Ovary (tissue), 9 donors: ENCODE measurements around the gene CD244. TPM values are rescaled to one million over a fixed set of nuclear protein-coding genes. Genes with fewer than 3 reads are reported as not detected.

Source experiments
- DNase-seq, 5 donors: peaks; one replicate each; pipeline ENCODE4 v3.0.0-alpha.2; 2019 to 2020
- H3K27ac ChIP-seq, 2 donors: fragments of 200-600 bp; one replicate each; pipeline versions ENCODE4 v1.5.1 to v1.8.0; 2019 to 2022
- H3K27me3 ChIP-seq: fragments of 200-600 bp; one replicate; pipeline ENCODE4 v1.8.0; 2022
- H3K36me3 ChIP-seq: fragments of 200-600 bp; sonication (generic); one replicate; pipeline ENCODE4 v1.5.1; 2019
- H3K4me1 ChIP-seq: one replicate; pipeline ENCODE4 v1.8.1; 2013; ENCODE audit warnings: mild to moderate bottlenecking, moderate library complexity; ENCODE audit not compliant: insufficient read depth
- H3K4me3 ChIP-seq: fragments of 200-600 bp; sonication (generic); one replicate; pipeline ENCODE4 v1.5.1; 2017
- H3K9me3 ChIP-seq, 2 donors: fragments of 200-600 bp in 1 of 2; sonication (generic) in 1 of 2; one replicate each; pipeline versions ENCODE4 v1.5.1 to v1.8.1; 2013 to 2019; ENCODE audit warnings: mild to moderate bottlenecking in 1 of 2, moderate library complexity in 1 of 2
- EP300 ChIP-seq: sonication (generic); formaldehyde crosslinking; IDR thresholded peaks from one replicate; pipeline ENCODE4 v1.6.1; 2017; ENCODE audit warnings: antibody characterized with exemption
- POLR2A ChIP-seq: fragments of 450-650 bp; IDR thresholded peaks from one replicate; pipeline ENCODE4 v1.6.1; 2017; ENCODE audit warnings: antibody characterized with exemption, mild to moderate bottlenecking, moderate library complexity
- WGBS, 3 donors: extraction: QIAGEN DNeasy Blood & Tissue Kit in 1 of 3; methylation state at CpG; one replicate each; pipeline versions ENCODE4 v1.1.5 to v1.1.7; 2013 to 2017; 5-methylcytosine and 5-hydroxymethylcytosine counted together
- intact Hi-C, 4 donors: fragments of 100-400 bp; cut with DNase I; formaldehyde crosslinking; loops; one replicate each; pipeline versions ENCODE4 v1.11.0 to v1.15.1; 2022 to 2023
- polyA plus RNA-seq, 2 donors: library from polyadenylated mRNA; stranded (reverse); fragments of 200-250 nt in 1 of 2; fragments of 350-450 nt in 1 of 2; fragmentation: Illumina TruSeq in 1 of 2; extraction: RNeasy Lipid Tissue Mini Kit (QIAGEN cat#74804) in 1 of 2; gene quantifications; one replicate each; pipeline ENCODE4 v1.2.3, GENCODE V29; 2013 to 2014
- total RNA-seq, 7 donors: library from RNA; depleted of rRNA in 2 of 7; stranded (reverse); fragments of >200 nt in 2 of 7; fragmentation: NEBNext Ultra II Directional in 3 of 7; extraction: Animal tissue kit (Norgen Biotek cat#: 25700) in 3 of 7; gene quantifications; one replicate each; pipeline versions ENCODE4 v1.1.0 to v1.2.4, GENCODE V29; 2016 to 2023
- TF ChIP-seq, protein P1 (sequence below), 3 donors: fragments of 450-650 bp in 2 of 3; fragments of 200-600 bp in 1 of 3; IDR thresholded peaks; one replicate each; pipeline versions ENCODE4 v1.5.1 to v1.8.0; 2016 to 2022; ENCODE audit warnings: antibody characterized with exemption in 3 of 3, mild to moderate bottlenecking in 1 of 3
- donor health status: DM: no; HTN: no; CAD: no; lungs with moderate emphysema.
- donor health status: DM: no; HTN: no; CAD: no.
- donor health status: Bipolar disorder and iron deficiency.
- donor health status: DM: yes; HTN: yes; CAD: no.
- donor health status: DM: no; HTN: no; CAD: no.
- donor health status: DM: yes; HTN: yes; CAD: no.

The CD244 gene
- total and polyA plus RNA-seq, 9 donors, result 0.45 to 3.1 (median 0.60) TPM

DNA sequence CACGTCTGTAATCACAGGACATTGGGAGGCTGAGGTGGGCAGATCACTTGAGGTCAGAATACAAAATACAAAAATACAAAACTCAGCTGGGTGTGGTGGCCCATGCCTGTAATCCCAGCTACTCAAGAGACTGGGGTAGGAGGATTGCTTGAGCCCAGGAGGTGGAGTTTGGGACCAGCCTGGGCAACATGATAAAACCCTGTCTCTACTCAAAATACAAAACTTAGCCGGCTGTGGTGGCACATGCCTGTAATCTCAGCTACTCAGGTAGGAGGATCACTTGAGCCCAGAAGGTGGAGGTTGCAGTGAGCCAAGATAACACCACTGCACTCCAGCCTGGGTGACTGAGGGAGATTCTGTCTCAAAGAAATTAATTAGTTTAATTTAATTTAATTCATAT is 28.8 kb upstream of the CD244 start:
- Histone ChIP-seq H3K4me1 (no peaks in the 10 kb centered on the region), H3K27ac (no peak overlapping the region), H3K9me3 (no peaks in the 10 kb centered on the region), H3K4me3 (no peak overlapping the region), H3K27me3 (no peaks in the 10 kb centered on the region), H3K36me3 (no peaks in the 10 kb centered on the region)
- WGBS, 3 donors, result 55 to 58% (median 57%) methylated on average over 2 of the region's 2 CpGs
- TF ChIP-seq POLR2A (no peak), EP300 (no peak)
- TF ChIP-seq, protein P1, sequence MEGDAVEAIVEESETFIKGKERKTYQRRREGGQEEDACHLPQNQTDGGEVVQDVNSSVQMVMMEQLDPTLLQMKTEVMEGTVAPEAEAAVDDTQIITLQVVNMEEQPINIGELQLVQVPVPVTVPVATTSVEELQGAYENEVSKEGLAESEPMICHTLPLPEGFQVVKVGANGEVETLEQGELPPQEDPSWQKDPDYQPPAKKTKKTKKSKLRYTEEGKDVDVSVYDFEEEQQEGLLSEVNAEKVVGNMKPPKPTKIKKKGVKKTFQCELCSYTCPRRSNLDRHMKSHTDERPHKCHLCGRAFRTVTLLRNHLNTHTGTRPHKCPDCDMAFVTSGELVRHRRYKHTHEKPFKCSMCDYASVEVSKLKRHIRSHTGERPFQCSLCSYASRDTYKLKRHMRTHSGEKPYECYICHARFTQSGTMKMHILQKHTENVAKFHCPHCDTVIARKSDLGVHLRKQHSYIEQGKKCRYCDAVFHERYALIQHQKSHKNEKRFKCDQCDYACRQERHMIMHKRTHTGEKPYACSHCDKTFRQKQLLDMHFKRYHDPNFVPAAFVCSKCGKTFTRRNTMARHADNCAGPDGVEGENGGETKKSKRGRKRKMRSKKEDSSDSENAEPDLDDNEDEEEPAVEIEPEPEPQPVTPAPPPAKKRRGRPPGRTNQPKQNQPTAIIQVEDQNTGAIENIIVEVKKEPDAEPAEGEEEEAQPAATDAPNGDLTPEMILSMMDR (IDR thresholded peaks at IDR 0.05), result no peak
- no peak for DNase-seq
- intact Hi-C loops, result no loop called here

DNA sequence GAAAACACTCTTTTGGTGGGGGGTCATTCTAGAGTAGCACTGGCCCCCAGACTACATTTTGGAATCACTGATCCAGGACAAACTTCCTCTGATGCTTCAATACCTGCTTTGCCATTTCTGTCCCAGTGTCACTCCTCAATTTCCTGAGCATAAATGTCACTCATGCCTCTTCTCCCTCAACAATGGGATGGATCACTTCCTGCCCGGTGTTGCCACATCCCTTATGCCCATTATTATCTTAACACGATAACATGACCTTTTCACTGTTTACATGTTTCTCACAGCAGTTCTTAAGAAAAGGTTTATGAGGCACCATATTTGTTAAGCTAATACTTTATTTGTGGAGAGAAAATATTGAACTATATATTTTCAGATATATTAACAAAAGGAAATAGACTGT is 26.2 kb upstream of the CD244 start:
- no peaks in the 10 kb centered on the region for H3K27me3 ChIP-seq
- 43 to 55% (median 51%) methylated on average over 2 of the region's 2 CpGs for WGBS, 3 donors
- TF ChIP-seq EP300, result no peak
- TF ChIP-seq, protein P1 (IDR thresholded peaks at IDR 0.05), result no peak
- TF ChIP-seq POLR2A, result no peak
- no peak overlapping the region for H3K4me3 ChIP-seq
- no peaks in the 10 kb centered on the region for H3K4me1 ChIP-seq
- no peak overlapping the region for H3K27ac ChIP-seq
- DNase-seq, result no peak
- H3K36me3 ChIP-seq, result no peaks in the 10 kb centered on the region
- intact Hi-C loops, result no loop called here
- no peaks in the 10 kb centered on the region for H3K9me3 ChIP-seq

DNA sequence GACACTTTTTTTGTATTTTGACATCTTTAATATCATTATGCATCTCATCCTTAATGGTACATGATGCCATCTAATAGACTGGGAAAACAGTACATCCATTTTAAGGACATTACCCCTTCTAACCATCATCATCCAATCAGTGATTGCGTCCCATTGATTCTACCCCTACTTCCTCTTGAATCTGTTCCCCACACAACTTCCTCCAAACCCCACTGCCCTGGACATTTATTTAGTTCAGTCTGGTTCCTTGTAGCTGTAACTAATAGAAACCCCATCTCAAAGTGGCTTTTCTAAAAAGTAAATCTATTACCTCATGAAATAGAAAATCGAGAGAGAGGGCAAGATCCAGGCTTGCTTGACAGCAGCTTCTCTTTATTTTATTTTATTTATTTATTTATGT is 24.4 kb upstream of the CD244 start:
- no peak for DNase-seq
- intact Hi-C loops, result no loop called here
- TF ChIP-seq POLR2A, result no peak
- TF ChIP-seq, protein P1 (IDR thresholded peaks at IDR 0.05), result no peak
- TF ChIP-seq EP300, result no peak
- H3K27me3 ChIP-seq, result no peaks in the 10 kb centered on the region
- H3K27ac ChIP-seq, result no peak overlapping the region
- no peaks in the 10 kb centered on the region for H3K9me3 ChIP-seq
- no peaks in the 10 kb centered on the region for H3K4me1 ChIP-seq
- no peak overlapping the region for H3K4me3 ChIP-seq
- 91 to 96% (median 92%) methylated on average over 2 of the region's 2 CpGs for WGBS, 3 donors
- no peaks in the 10 kb centered on the region for H3K36me3 ChIP-seq

DNA sequence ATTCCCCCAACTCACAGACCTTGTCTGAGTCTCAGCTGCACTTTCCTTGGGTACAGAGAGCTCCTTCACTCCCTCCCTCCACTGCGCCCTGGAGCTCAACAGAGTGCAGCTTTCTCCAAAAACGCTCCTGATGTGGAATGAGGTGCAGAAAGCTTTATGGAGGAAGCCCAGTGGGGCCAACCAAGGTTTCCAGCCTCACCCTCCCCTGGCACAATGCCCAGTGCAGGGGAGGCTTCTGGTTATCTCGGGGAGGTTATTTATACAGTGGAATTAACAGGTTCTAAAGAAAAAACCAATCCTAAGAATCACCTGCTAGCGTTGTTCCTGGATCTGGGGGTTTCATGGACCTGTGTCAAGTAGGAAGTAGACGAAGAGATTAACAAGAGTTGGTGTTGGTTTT is 22.4 kb upstream of the CD244 start, which contains the start of gene ITLN1:
Gene ITLN1, minus strand, starts transcription at position 139 of the 400 bp plus-strand sequence. CDS start 303 bp downstream, outside the sequence.
- H3K9me3 ChIP-seq, result no peaks in the 10 kb centered on the region
- H3K4me1 ChIP-seq, result no peaks in the 10 kb centered on the region
- TF ChIP-seq EP300, result no peak
- TF ChIP-seq POLR2A, result no peak
- intact Hi-C loops, result no loop called here
- no peak within 1 kb of the TSS for H3K4me3 ChIP-seq
- no peak for DNase-seq
- H3K27ac ChIP-seq, result no peak within 1 kb of the TSS
- H3K36me3 ChIP-seq, result no peaks in the 10 kb centered on the region
- 48 to 61% (median 60%) methylated on average over 5 of the region's 5 CpGs for WGBS, 3 donors
- no peaks in the 10 kb centered on the region for H3K27me3 ChIP-seq

DNA sequence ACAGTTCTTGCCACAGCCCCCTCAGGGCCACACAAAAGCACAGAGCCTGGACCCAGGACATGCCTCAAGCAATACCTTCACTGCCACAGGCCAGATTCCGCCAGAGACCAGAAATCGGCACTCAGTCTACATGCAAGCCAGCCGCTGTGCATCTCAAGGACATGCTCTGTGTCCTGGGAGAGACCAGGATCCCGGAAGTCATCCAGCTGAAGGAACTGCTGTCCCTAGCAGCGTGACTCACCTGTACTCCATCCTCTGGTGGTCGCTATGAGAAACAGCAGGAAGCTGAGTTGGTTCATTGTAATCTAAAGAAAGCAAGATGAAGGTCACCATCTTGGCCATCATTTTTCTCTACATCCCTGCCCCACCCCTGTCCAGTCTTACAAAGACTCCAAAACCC is 21.9 kb upstream of the CD244 start:
- H3K36me3 ChIP-seq, result no peaks in the 10 kb centered on the region
- TF ChIP-seq EP300 (no peak), POLR2A (no peak)
- TF ChIP-seq, protein P1 (IDR thresholded peaks at IDR 0.05), result no peak
- 60 to 91% (median 87%) methylated on average over 6 of the region's 6 CpGs for WGBS, 3 donors
- H3K27me3 ChIP-seq, result no peaks in the 10 kb centered on the region
- no peak overlapping the region for H3K4me3 ChIP-seq
- no peak overlapping the region for H3K27ac ChIP-seq
- no peaks in the 10 kb centered on the region for H3K9me3 ChIP-seq
- no peak for DNase-seq
- H3K4me1 ChIP-seq, result no peaks in the 10 kb centered on the region
- intact Hi-C loops, result no loop called here
